ENCODE results near the gene NT5M. TPM values are rescaled to one million over a fixed set of nuclear protein-coding genes. Genes with fewer than 3 reads are reported as not detected.

The NT5M gene
- total and polyA plus RNA-seq, 11 donors = 4.1 to 15.1 (median 7.6) TPM

- no peak for TF ChIP-seq CTCF (IDR thresholded peaks at IDR 0.05)
- no peak for TF ChIP-seq POLR2A (IDR thresholded peaks at IDR 0.05)
- peak in 1 of 5 donors; percentile 1 for DNase-seq
- no peak for ATAC-seq
- 93 to 97% (median 94%) methylated on average over 16 of the region's 16 CpGs for WGBS, 4 donors
- intact Hi-C loops (cut with DNase I) = no loop called here
- Histone ChIP-seq H3K9me3 (no peaks in the 10 kb centered on the region), H3K27ac (no peak overlapping the region), H3K4me3 (no peak overlapping the region), H3K4me1 (no peaks in the 10 kb centered on the region), H3K27me3 (no peaks in the 10 kb centered on the region), H3K36me3 (no peaks in the 10 kb centered on the region)
Measured at GRCh38 chr17:17320188-17320910, 17.2 kb downstream of the NT5M start.

GRCh38 chr17:17320911-17321220, 17.7 kb downstream of the NT5M start:
- whole genome bisulfite sequencing, 4 donors = 91 to 93% (median 92%) methylated on average over 10 of the region's 10 CpGs
- no peak for TF ChIP-seq CTCF (IDR thresholded peaks at IDR 0.05)
- no peak for TF ChIP-seq POLR2A (IDR thresholded peaks at IDR 0.05)
- DNase-seq (no peak), ATAC-seq (no peak)
- Histone ChIP-seq H3K36me3 (no peaks in the 10 kb centered on the region), H3K4me1 (no peaks in the 10 kb centered on the region), H3K9me3 (no peaks in the 10 kb centered on the region), H3K4me3 (no peak overlapping the region), H3K27ac (no peak overlapping the region), H3K27me3 (no peaks in the 10 kb centered on the region)
- intact Hi-C loops (cut with DNase I) = no loop called here

GRCh38 chr17:17321356-17322025, 18.3 kb downstream of the NT5M start:
- Histone ChIP-seq H3K4me3 (no peak overlapping the region), H3K36me3 (peaks cover 0 to 4% (median 0%) of the 10 kb centered on the region in 9 donors), H3K9me3 (no peaks in the 10 kb centered on the region), H3K27me3 (no peaks in the 10 kb centered on the region), H3K27ac (no peak overlapping the region), H3K4me1 (no peaks in the 10 kb centered on the region)
- TF ChIP-seq CTCF (IDR thresholded peaks at IDR 0.05) (no peak), POLR2A (IDR thresholded peaks at IDR 0.05) (no peak)
- intact Hi-C loops (cut with DNase I) = no loop called here
- no peak for ATAC-seq
- no peak for DNase-seq
- WGBS, 4 donors = 83 to 88% (median 87%) methylated on average over 11 of the region's 11 CpGs

Measured in heart left ventricle (tissue), 16 donors.